HEK293T (cell line): ENCODE measurements around the gene SYNE2.

Experiments used
- CTCF ChIA-PET: fragments of 350-600 bp; formaldehyde crosslinking; extraction: SDS; loops from one replicate; lab custom pipeline; 2021; ENCODE audit warnings: antibody characterized with exemption, inconsistent platforms; lab: Yijun Ruan, JAX
- POLR2A ChIA-PET: fragments of 350-600 bp; formaldehyde crosslinking; extraction: SDS; loops from one replicate; lab custom pipeline; 2020; ENCODE audit warnings: antibody characterized with exemption, inconsistent platforms; lab: Yijun Ruan, JAX
- DNase-seq: peaks from one replicate; pipeline ENCODE4 v3.0.0; 2012; ENCODE audit warnings: mixed read lengths; ENCODE audit errors: extremely low spot score
- ARNT ChIP-seq: fragments of 450-650 bp; IDR thresholded peaks from 2 replicates; pipeline ENCODE4 v1.6.1; 2017; ENCODE audit warnings: mild to moderate bottlenecking
- BHLHE40 ChIP-seq: fragments of 450-650 bp; IDR thresholded peaks from 2 replicates; pipeline ENCODE4 v1.6.1; 2016; ENCODE audit warnings: mild to moderate bottlenecking, moderate library complexity, borderline replicate concordance
- CTBP1 ChIP-seq: fragments of 450-650 bp; IDR thresholded peaks from 2 replicates; pipeline ENCODE4 v1.6.1; 2016; ENCODE audit warnings: borderline replicate concordance
- ELF4 ChIP-seq: fragments of 450-650 bp; IDR thresholded peaks from 2 replicates; pipeline ENCODE4 v1.6.1; 2017; ENCODE audit warnings: antibody characterized with exemption
- FOXA1 ChIP-seq: fragments of 450-650 bp; IDR thresholded peaks from 2 replicates; pipeline ENCODE4 v1.6.1; 2016; ENCODE audit warnings: mild to moderate bottlenecking
- FOXK2 ChIP-seq: fragments of 450-650 bp; IDR thresholded peaks from 2 replicates; pipeline ENCODE4 v1.6.1; 2016; ENCODE audit warnings: mild to moderate bottlenecking
- FOXM1 ChIP-seq: fragments of 450-650 bp; IDR thresholded peaks from 2 replicates; pipeline ENCODE4 v1.6.1; 2017; ENCODE audit warnings: mild to moderate bottlenecking, borderline replicate concordance
- HDGF ChIP-seq: fragments of 450-650 bp; IDR thresholded peaks from 2 replicates; pipeline ENCODE4 v1.6.1; 2017; ENCODE audit warnings: antibody characterized with exemption, borderline replicate concordance
- L3MBTL2 ChIP-seq: fragments of 450-650 bp; conservative IDR thresholded peaks from 2 replicates; pipeline ENCODE4 v1.6.1; 2016; ENCODE audit warnings: mild to moderate bottlenecking
- LEF1 ChIP-seq: fragments of 450-650 bp; IDR thresholded peaks from 2 replicates; pipeline ENCODE4 v1.6.1; 2017; ENCODE audit warnings: mild to moderate bottlenecking, borderline replicate concordance
- NFRKB ChIP-seq: fragments of 450-650 bp; IDR thresholded peaks from 2 replicates; pipeline ENCODE4 v1.6.1; 2016; ENCODE audit warnings: mild to moderate bottlenecking, moderate library complexity
- PKNOX1 ChIP-seq: fragments of 450-650 bp; IDR thresholded peaks from 2 replicates; pipeline ENCODE4 v1.6.1; 2016
- SP1 ChIP-seq: fragments of 450-650 bp; IDR thresholded peaks from 2 replicates; pipeline ENCODE4 v1.6.1; 2017
- SUZ12 ChIP-seq: fragments of 450-650 bp; IDR thresholded peaks from 2 replicates; pipeline ENCODE4 v1.6.1; 2016; ENCODE audit warnings: mild to moderate bottlenecking
- TARDBP ChIP-seq: fragments of 450-650 bp; IDR thresholded peaks from 2 replicates; pipeline ENCODE4 v1.6.1; 2016
- ZNF384 ChIP-seq: fragments of 450-650 bp; IDR thresholded peaks from 2 replicates; pipeline ENCODE4 v1.6.1; 2016

The SYNE2 gene

GRCh38 chr14:63974176-63974575 is 121.4 kb downstream of the SYNE2 start:
- no peak for DNase-seq
- no peak for TF ChIP-seq FOXM1
- TF ChIP-seq CTBP1, result no peak
- TF ChIP-seq PKNOX1, result no peak
- TF ChIP-seq BHLHE40, result no peak
- no peak for TF ChIP-seq ELF4
- TF ChIP-seq L3MBTL2, result no peak
- TF ChIP-seq FOXK2, result no peak
- no peak for TF ChIP-seq ARNT
- TF ChIP-seq FOXA1, result no peak
- no peak for TF ChIP-seq HDGF
- no peak for TF ChIP-seq LEF1
- POLR2A ChIA-PET, result no interaction called here
- CTCF ChIA-PET, result no interaction called here

- no peak for TF ChIP-seq TARDBP
- no peak for TF ChIP-seq FOXM1
- TF ChIP-seq HDGF, result no peak
- TF ChIP-seq SP1, result no peak
- no peak for TF ChIP-seq SUZ12
- TF ChIP-seq FOXK2, result no peak
- no peak for TF ChIP-seq PKNOX1
- TF ChIP-seq ELF4, result no peak
- DNase-seq, result no peak
- ChIA-PET POLR2A (no interaction called here), CTCF (no interaction called here)
Observed at GRCh38 chr14:63981569-63981968, 128.8 kb downstream of the SYNE2 start.

- no peak for TF ChIP-seq ZNF384
- no peak for TF ChIP-seq ELF4
- TF ChIP-seq SP1, result no peak
- TF ChIP-seq PKNOX1, result no peak
- TF ChIP-seq BHLHE40, result no peak
- TF ChIP-seq LEF1, result no peak
- TF ChIP-seq FOXM1, result no peak
- no peak for TF ChIP-seq FOXK2
- no peak for TF ChIP-seq NFRKB
- TF ChIP-seq L3MBTL2, result no peak
- no peak for TF ChIP-seq FOXA1
- no peak for DNase-seq
- ChIA-PET CTCF (no interaction called here), POLR2A (no interaction called here)
Observed at GRCh38 chr14:63982156-63982555, 129.4 kb downstream of the SYNE2 start.

- ChIA-PET CTCF (no interaction called here), POLR2A (no interaction called here)
- no peak for DNase-seq
- TF ChIP-seq ELF4 (no peak), HDGF (no peak), ARNT (no peak), CTBP1 (no peak), ZNF384 (no peak), L3MBTL2 (no peak), LEF1 (no peak), TARDBP (no peak), PKNOX1 (no peak), NFRKB (no peak), SP1 (no peak)
Observed at GRCh38 chr14:63982629-63983028, 129.8 kb downstream of the SYNE2 start.

GRCh38 chr14:63986789-63987533 is 134.2 kb downstream of the SYNE2 start:
- DNase-seq, result no peak
- ChIA-PET CTCF (interaction anchor here (0.6 to 0.7 kb wide), 2 partner anchors 41 to 357 kb away, joined by 3 to 4 read pairs; no protein-coding TSS in a partner anchor), POLR2A (no interaction called here)
- TF ChIP-seq SUZ12 (no peak), SP1 (no peak), ARNT (no peak), CTBP1 (no peak), FOXK2 (no peak)

- TF ChIP-seq PKNOX1, result no peak
- no peak for TF ChIP-seq CTBP1
- TF ChIP-seq FOXK2, result no peak
- TF ChIP-seq ZNF384, result no peak
- TF ChIP-seq L3MBTL2, result no peak
- no peak for TF ChIP-seq NFRKB
- no peak for TF ChIP-seq SUZ12
- TF ChIP-seq HDGF, result no peak
- no peak for TF ChIP-seq BHLHE40
- no peak for TF ChIP-seq TARDBP
- no peak for TF ChIP-seq ELF4
- no peak for TF ChIP-seq LEF1
- TF ChIP-seq FOXM1, result no peak
- TF ChIP-seq SP1, result no peak
- no peak for TF ChIP-seq FOXA1
- no peak for TF ChIP-seq ARNT
- no peak for DNase-seq
- ChIA-PET CTCF (no interaction called here), POLR2A (no interaction called here)
Observed at GRCh38 chr14:63988579-63988978, 135.8 kb downstream of the SYNE2 start.
